Prostate gland (tissue), 2 donors: ENCODE data around the gene THRB. TPM values are rescaled to one million over a fixed set of nuclear protein-coding genes. Genes with fewer than 3 reads are reported as not detected.

Source experiments
- DNase-seq: peaks from one replicate; pipeline ENCODE4 v3.0.0-alpha.2; 2019; ENCODE audit warnings: low spot score
- H3K27ac ChIP-seq, 2 donors: fragments of 200-600 bp; sonication (generic); 2 replicates each; pipeline ENCODE4 v1.5.1; 2017 to 2019
- H3K27me3 ChIP-seq: fragments of 200-600 bp; sonication (generic); replicated peaks from 2 replicates; pipeline ENCODE4 v1.5.1; 2019; ENCODE audit not compliant: insufficient read depth
- H3K36me3 ChIP-seq, 2 donors: fragments of 200-600 bp; sonication (generic); 1 replicate in 1 of 2; 2 replicates in 1 of 2; pipeline versions ENCODE4 v1.5.1 to v1.8.1; 2017 to 2019
- H3K4me1 ChIP-seq: fragments of 200-600 bp; sonication (generic); replicated peaks from 2 replicates; pipeline ENCODE4 v1.5.1; 2019
- H3K4me3 ChIP-seq, 2 donors: fragments of 200-600 bp; sonication (generic); 2 replicates each; pipeline ENCODE4 v1.5.1; 2017 to 2019
- H3K9me3 ChIP-seq: fragments of 200-600 bp; sonication (generic); 2 replicates; pipeline ENCODE4 v1.5.1; 2017
- CTCF ChIP-seq, 4 experiments: fragments of 200-600 bp in 2 of 4; fragments of 450-650 bp in 2 of 4; sonication (generic) in 2 of 4; IDR thresholded peaks; 1 replicate in 3 of 4; 2 replicates in 1 of 4; pipeline ENCODE4 v1.5.1; 2016 to 2019; ENCODE audit warnings: antibody characterized with exemption in 4 of 4, mild to moderate bottlenecking in 2 of 4, moderate library complexity in 2 of 4
- POLR2A ChIP-seq: fragments of 450-650 bp; IDR thresholded peaks from one replicate; pipeline ENCODE4 v1.6.1; 2016; ENCODE audit warnings: antibody characterized with exemption, mild to moderate bottlenecking
- POLR2AphosphoS5 ChIP-seq: sonication (generic); formaldehyde crosslinking; IDR thresholded peaks from one replicate; pipeline ENCODE4 v1.6.1; 2017; ENCODE audit warnings: antibody characterized with exemption
- WGBS: methylation state at CpG from one replicate; pipeline ENCODE4 v1.1.5; 2018; 5-methylcytosine and 5-hydroxymethylcytosine counted together
- intact Hi-C: fragments of 100-400 bp; cut with DNase I; formaldehyde crosslinking; loops from one replicate; pipeline ENCODE4 v1.14.2; 2022
- total RNA-seq, 2 donors: library from RNA; depleted of rRNA; stranded (reverse); fragments of >200 nt; gene quantifications; one replicate each; pipeline ENCODE4 v1.1.0, GENCODE V29; 2016

The THRB gene
- total RNA-seq, 2 donors from 2014 or later: 13.0 to 39.6 TPM

DNA sequence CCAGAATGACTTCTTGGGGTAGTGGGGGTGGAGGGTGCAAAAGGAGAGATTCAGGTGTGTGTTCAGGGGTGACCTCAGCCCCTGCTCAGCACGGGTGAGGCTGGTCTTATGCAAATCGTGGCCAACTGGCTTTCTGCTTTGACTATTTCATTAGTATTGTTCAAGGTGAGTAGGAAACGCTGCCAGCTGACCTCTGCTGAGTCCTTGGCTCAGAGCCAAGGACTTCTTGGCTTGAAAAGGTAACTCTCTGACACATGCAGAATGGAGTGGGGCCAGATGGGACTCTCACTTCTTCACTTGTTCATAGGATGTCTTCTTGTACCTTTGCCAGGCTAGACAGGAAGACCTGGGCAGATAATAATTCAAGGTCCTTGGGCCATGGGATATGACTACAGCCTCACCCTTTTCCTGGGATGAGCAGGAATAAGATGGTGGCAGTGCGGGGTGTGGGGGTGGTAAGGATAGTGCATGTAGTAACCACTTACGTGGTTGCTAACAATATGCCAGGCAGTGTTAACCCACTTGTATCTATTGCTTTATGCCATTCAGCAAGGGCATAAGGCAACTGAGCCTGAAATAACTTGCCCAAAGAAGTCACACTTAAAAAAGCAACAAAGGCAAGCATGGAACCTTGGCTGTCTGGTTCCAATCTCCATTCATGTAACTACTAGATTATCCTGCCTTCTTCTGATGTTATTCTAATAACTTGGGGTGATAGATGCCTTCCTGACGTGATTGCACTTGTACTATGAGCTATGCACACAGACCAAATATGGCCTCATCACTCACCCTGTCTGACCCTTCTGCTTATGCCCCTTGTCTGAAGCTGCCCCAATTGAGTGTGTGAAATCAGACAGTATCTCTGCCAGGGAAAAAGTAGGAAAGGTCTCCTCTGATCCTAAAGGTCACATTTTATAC lies 356.4 kb downstream of the THRB start:
- intact Hi-C loops: no loop called here
- Histone ChIP-seq H3K9me3 (no peaks in the 10 kb centered on the region), H3K4me1 (peaks cover 23% of the 10 kb centered on the region), H3K36me3 (no peaks in the 10 kb centered on the region), H3K27me3 (no peaks in the 10 kb centered on the region), H3K27ac (peak overlapping the region in 1 of 2 donors; percentile 68), H3K4me3 (no peak overlapping the region)
- no peak for TF ChIP-seq POLR2AphosphoS5
- WGBS: 66% methylated on average over 6 of the region's 6 CpGs
- peak; percentile 26 for DNase-seq

- Histone ChIP-seq H3K9me3 (no peaks in the 10 kb centered on the region), H3K27me3 (no peaks in the 10 kb centered on the region), H3K4me1 (peaks cover 23% of the 10 kb centered on the region), H3K27ac (no peak overlapping the region), H3K4me3 (no peak overlapping the region), H3K36me3 (no peaks in the 10 kb centered on the region)
- DNase-seq: no peak
- intact Hi-C loops: no loop called here
- 87% methylated on average over 3 of the region's 3 CpGs for WGBS
- no peak for TF ChIP-seq CTCF (IDR thresholded peaks at IDR 0.05)
- TF ChIP-seq POLR2AphosphoS5: no peak
- no peak for TF ChIP-seq POLR2A
Measured at GRCh38 chr3:24137334-24137733, 357.3 kb downstream of the THRB start.

- no peak for TF ChIP-seq POLR2A
- no peak for TF ChIP-seq CTCF (IDR thresholded peaks at IDR 0.05)
- TF ChIP-seq POLR2AphosphoS5: no peak
- DNase-seq: no peak
- H3K4me1 ChIP-seq: peaks cover 23% of the 10 kb centered on the region
- intact Hi-C loops: no loop called here
- no peak overlapping the region for H3K27ac ChIP-seq
- H3K4me3 ChIP-seq: no peak overlapping the region
- no peaks in the 10 kb centered on the region for H3K9me3 ChIP-seq
- H3K36me3 ChIP-seq: no peaks in the 10 kb centered on the region
- H3K27me3 ChIP-seq: no peaks in the 10 kb centered on the region
Measured at GRCh38 chr3:24136624-24137310, 357.9 kb downstream of the THRB start.

GRCh38 chr3:24135280-24135679 lies 359.4 kb downstream of the THRB start:
- 55% methylated on average over 2 of the region's 2 CpGs for WGBS
- Histone ChIP-seq H3K27ac (peak overlapping the region in 1 of 2 donors; percentile 77), H3K4me1 (peaks cover 23% of the 10 kb centered on the region), H3K4me3 (no peak overlapping the region), H3K9me3 (no peaks in the 10 kb centered on the region), H3K27me3 (no peaks in the 10 kb centered on the region), H3K36me3 (no peaks in the 10 kb centered on the region)
- intact Hi-C loops: no loop called here
- TF ChIP-seq CTCF (IDR thresholded peaks at IDR 0.05) (no peak), POLR2A (no peak), POLR2AphosphoS5 (no peak)
- no peak for DNase-seq

GRCh38 chr3:24133942-24134341 lies 360.7 kb downstream of the THRB start:
- H3K9me3 ChIP-seq: no peaks in the 10 kb centered on the region
- WGBS: 55% methylated on average over 2 of the region's 2 CpGs
- H3K27me3 ChIP-seq: no peaks in the 10 kb centered on the region
- TF ChIP-seq POLR2A: no peak
- TF ChIP-seq POLR2AphosphoS5: peak; percentile 18
- no peak for TF ChIP-seq CTCF (IDR thresholded peaks at IDR 0.05)
- intact Hi-C loops: no loop called here
- H3K4me3 ChIP-seq: no peak overlapping the region
- H3K27ac ChIP-seq: peak overlapping the region; percentile 61 to 77
- H3K36me3 ChIP-seq: no peaks in the 10 kb centered on the region
- H3K4me1 ChIP-seq: peaks cover 15% of the 10 kb centered on the region
- peak; percentile 54 for DNase-seq
